Stimulated activated CD8-positive, alpha-beta memory T cell treated with anti-CD3 and anti-CD28 coated beads, Interleukin-12 subunit alpha, Interleukin-12 subunit beta, amount 100 ng/mL, for 1 hour (primary cell): Measurements from ENCODE around the gene GPR161.
A peak's percentile ranks its signal among the peaks of the same experiment; 100 is the strongest.

ENCODE experiments used
- DNase-seq: peaks from one replicate; pipeline ENCODE4 v3.0.0-alpha.2; 2020; ENCODE audit warnings: low read depth

GPR161 gene

GRCh38 chr1:168148916-168149315 is 12.2 kb upstream of the GPR161 start:
- no peak for DNase-seq

GRCh38 chr1:168146626-168147025 is 9.9 kb upstream of the GPR161 start:
- DNase-seq: no peak

GRCh38 chr1:168146160-168146539 is 9.4 kb upstream of the GPR161 start:
- no peak for DNase-seq

- peak; percentile 72 for DNase-seq
These were observed 8.7 kb upstream of the GPR161 start for GRCh38 chr1:168145184-168146159.

- DNase-seq: no peak
These were observed 5.2 kb upstream of the GPR161 start for GRCh38 chr1:168141871-168142385.

GRCh38 chr1:168139070-168139469 is 2.3 kb upstream of the GPR161 start:
- DNase-seq: no peak

- DNase-seq: no peak
These were observed 1.4 kb upstream of the GPR161 start for GRCh38 chr1:168138134-168138533.

GRCh38 chr1:168137515-168137821 is 738 bp upstream of the GPR161 start:
- DNase-seq: no peak

- DNase-seq: no peak
These were observed 615 bp downstream of the GPR161 start for GRCh38 chr1:168135921-168136708.

GRCh38 chr1:168135116-168135920 is 1.4 kb downstream of the GPR161 start:
- DNase-seq: no peak

GRCh38 chr1:168134642-168135041 is 2.1 kb downstream of the GPR161 start:
- DNase-seq: no peak

- no peak for DNase-seq
These were observed 2.6 kb downstream of the GPR161 start for GRCh38 chr1:168134132-168134531.

GRCh38 chr1:168129933-168130332 is 6.8 kb downstream of the GPR161 start:
- no peak for DNase-seq

- no peak for DNase-seq
These were observed 9.2 kb downstream of the GPR161 start for GRCh38 chr1:168127503-168127902.

GRCh38 chr1:168125051-168125450 is 11.7 kb downstream of the GPR161 start:
- DNase-seq: no peak

- no peak for DNase-seq
These were observed 15.2 kb downstream of the GPR161 start for GRCh38 chr1:168121401-168122011.

GRCh38 chr1:168119750-168120149 is 17.0 kb downstream of the GPR161 start:
- no peak for DNase-seq

GRCh38 chr1:168116327-168116799 is 20.4 kb downstream of the GPR161 start:
- no peak for DNase-seq

GRCh38 chr1:168114845-168115244 is 21.9 kb downstream of the GPR161 start:
- DNase-seq: no peak

GRCh38 chr1:168112673-168113305 is 23.9 kb downstream of the GPR161 start:
- no peak for DNase-seq
